Panc1 (cell line): ENCODE results near the gene PPP4C.

Source experiments
- POLR2AphosphoS5 ChIP-seq: IDR thresholded peaks from 2 replicates; pipeline ENCODE4 v1.6.1; 2012; ENCODE audit warnings: mild to moderate bottlenecking, low read depth, low read length, moderate library complexity
- SIN3A ChIP-seq: IDR thresholded peaks from 2 replicates; pipeline ENCODE4 v1.6.1; 2012; ENCODE audit warnings: low read depth, mild to moderate bottlenecking, low read length, moderate library complexity, borderline replicate concordance; ENCODE audit not compliant: insufficient read depth
- TF ChIP-seq, protein P1 (sequence below): fragments of 450-650 bp; IDR thresholded peaks from 2 replicates; pipeline ENCODE4 v1.5.1; 2017; ENCODE audit warnings: mild to moderate bottlenecking

DNA sequence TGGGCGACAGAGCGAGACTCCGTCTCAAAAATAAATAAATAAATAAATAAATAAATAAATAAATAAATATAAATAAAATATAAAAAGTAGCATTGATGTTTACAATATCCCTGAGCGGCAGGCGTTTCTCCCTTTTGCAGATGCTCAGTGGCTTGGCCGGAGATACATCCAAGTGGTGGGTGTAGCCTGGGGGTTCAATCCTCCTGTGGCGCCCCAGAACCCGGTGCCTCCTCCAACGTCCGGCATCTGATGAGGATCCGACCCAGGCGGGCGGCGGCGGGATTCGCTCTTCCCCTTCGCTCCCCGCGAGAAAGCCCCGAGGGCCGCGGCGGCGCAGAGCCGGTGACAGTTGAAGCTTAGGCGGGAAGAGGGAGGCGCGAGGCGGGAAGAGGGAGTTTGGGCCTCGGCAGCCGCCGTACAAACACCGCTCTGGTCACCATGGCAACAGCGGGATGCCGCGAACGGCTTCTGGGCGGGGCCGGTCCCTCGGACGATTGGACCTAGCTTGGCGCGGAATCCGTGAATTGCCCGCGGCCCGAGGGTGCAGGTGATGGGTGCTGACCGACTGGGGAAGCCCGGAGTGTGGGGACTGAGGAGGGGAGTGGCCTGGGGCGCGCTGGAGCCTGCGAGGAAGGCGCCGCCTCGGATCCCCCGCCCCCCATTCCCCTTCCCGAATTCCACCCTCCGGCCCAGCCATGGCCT, 23.0 kb upstream of the PPP4C start:
- TF ChIP-seq POLR2AphosphoS5 (peak; percentile 71), SIN3A (peak; percentile 99; the same call in 1 of the 2 replicates)
- TF ChIP-seq, protein P1, sequence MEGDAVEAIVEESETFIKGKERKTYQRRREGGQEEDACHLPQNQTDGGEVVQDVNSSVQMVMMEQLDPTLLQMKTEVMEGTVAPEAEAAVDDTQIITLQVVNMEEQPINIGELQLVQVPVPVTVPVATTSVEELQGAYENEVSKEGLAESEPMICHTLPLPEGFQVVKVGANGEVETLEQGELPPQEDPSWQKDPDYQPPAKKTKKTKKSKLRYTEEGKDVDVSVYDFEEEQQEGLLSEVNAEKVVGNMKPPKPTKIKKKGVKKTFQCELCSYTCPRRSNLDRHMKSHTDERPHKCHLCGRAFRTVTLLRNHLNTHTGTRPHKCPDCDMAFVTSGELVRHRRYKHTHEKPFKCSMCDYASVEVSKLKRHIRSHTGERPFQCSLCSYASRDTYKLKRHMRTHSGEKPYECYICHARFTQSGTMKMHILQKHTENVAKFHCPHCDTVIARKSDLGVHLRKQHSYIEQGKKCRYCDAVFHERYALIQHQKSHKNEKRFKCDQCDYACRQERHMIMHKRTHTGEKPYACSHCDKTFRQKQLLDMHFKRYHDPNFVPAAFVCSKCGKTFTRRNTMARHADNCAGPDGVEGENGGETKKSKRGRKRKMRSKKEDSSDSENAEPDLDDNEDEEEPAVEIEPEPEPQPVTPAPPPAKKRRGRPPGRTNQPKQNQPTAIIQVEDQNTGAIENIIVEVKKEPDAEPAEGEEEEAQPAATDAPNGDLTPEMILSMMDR: no peak
